NCI-H2107 treated with DMSO at 0.1 percent for 48 hours (cell line): ENCODE measurements around the gene HSPH1.

ENCODE experiments used
- DNase-seq: peaks from one replicate; lab custom pipeline; 2025; ENCODE audit not compliant: unreplicated experiment; lab: John Stamatoyannopoulos, UW

The HSPH1 gene

DNA sequence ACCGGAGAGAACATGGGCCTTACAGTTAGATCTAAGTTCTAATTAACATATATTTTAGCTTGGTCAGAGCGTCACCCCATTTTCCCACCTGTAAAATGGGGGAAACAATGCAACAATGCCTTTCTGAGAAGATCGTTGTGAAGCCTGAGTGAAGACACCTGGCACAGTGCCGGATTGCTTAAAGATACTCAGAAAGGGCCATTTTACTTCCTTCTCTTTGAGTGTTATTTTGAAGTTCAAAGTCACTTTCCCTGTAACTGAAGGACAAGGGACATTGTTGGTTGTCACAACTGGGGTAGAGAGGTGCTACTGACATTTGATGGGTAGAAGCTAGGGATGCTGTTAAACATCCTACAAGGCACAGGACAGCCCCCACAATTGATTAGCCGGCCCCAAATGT, 28.1 kb downstream of the HSPH1 start:
- no peak for DNase-seq

DNA sequence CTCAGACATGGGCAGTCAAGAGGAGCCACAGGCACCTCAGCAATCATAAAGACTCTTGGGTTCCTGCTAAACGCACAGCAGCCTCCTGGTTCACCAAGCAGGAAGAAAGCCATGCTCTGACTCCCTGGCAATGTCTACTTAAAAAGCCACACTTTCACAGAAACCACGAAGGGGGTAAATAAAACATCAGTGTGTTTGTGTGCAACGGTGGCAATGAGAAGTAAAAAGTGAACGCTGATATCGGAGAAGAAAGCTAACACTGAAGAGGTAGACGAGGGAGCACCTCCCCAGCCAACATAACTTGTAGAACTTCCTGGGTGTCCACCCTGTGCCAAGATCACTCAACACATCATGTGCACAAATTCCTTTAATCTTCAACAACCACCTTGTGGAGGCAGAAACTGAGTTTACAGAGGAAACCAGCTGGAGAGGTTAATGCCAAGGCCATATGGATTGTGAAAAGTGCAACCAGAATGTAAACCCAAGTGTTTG, 30.2 kb downstream of the HSPH1 start:
- peak; percentile 9 for DNase-seq

DNA sequence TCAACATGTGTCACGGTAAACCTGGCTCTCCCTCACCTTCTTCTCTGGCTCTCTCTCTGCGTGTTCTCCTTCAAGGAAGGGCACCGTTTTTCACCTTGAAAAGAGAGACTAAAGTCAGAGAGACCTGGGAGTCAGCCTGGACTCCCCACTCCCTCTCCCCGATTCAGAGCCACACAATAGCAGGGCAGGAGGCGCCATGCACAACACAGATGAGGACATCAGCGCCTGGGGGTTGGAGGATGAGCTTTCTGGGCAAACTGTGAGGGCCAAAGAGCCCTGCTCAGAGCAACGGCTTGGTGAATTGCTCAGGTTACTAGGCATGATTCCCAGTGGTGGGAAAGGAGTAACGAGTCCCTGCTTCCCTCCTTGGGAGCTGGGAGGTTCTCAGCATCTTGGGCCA, 32.3 kb downstream of the HSPH1 start:
- no peak for DNase-seq

DNA sequence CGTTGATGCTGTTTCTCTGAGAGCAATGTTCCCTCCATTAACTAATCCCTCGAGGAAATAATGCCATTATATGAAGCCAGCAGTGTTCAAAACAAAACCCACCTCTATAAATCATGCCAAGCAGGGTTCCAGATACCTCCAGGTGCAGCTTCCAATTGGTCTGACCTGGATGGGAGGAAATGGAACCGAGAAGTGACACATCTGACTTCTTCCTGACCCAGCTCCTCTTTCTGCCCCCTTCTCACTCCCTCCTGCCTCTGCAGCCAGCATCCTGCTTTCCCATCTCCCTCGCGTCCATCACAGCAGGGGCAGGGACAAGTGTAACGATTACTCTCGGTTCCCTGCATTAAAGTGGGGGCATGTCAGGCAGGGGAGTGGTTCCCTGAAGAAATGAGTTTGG, 37.5 kb downstream of the HSPH1 start:
- DNase-seq, result no peak

DNA sequence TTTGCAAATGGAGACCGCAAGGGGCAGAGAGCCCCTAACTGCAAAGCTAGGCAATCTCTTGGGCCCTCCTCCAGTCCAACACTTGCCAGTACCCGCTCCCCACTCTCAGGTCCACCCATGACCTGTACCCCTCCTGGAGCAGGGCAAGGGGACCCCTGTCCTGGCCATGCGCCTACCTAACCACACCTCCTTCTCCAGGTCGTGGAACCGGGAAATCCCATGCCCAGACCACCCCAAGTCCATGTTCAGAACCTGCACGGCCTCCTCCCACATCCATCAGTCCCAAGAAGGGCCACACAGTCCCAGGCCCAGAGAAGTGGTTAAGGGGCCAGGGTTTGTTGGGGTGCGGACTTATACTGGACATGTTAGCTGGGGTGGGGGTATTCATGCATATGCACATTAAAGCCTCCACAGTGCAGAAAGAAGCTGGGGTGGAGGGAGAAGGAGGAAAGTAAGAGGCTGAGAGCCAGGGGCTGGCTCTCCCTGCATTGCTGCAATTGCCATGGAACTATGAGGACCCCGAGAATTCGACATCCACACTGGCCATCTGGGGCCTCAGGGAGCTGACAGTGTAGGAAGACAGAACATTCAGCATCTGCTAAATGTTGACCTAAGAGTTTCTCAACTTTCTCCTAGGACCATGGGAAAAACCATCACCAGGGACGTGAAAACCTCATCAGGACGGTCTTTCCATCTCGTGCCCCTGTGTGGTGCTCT, 39.0 kb downstream of the HSPH1 start:
- DNase-seq, result no peak

DNA sequence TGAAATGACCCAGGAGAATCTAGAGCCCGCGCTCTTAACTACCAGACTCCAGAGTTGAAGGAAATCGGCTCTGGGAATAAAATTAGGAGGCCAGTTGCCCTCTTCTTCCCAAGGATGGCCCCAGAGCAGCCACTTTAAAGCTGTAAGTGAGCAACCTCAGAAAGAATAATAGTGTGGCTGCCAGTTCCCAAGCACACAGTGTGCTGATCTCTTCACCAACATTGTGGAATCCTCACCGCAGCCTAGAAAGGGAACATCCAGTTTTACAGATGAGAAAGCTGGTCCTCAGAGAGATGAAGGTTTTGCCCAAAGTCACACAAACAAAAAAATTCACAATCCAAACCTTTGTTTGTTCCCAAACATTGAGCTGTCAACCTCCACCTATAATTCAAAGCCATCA, 39.6 kb downstream of the HSPH1 start:
- DNase-seq, result no peak

DNA sequence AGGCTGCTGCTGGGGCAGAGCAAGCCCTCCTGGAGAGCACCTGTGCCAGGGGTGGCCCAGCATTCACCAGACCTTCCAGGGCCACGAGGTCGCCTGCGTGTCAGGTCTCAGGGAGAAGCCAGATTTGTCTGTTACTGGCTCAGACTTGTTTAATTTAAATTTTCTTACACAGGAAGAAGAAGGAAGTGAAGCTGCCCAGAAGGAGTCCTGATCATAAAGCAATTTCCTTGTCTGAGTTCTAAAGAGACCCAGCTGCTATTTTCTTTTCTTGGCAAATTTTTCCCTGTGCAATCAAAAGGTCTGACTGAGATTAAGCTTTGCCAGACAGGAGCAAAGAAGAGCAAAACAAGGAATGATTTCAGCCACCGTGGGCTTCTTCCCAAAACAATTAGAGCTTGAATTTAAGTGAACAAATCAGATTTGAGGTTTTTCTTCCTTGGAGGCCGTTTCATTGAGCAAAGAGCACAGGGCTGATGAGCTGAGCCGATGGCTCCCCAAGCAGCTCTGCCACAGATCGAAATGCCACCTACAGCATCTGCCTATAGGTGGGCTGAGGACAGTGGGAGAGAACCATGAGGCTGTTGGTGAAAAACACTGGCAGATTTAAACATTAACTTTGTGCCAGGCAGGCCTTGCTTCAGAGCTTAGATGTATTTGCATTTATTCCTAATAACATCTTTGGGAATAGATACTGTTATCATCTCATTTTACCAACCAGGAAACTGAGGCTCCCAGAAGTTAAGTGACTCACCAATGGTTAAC, 40.1 kb downstream of the HSPH1 start:
- no peak for DNase-seq

DNA sequence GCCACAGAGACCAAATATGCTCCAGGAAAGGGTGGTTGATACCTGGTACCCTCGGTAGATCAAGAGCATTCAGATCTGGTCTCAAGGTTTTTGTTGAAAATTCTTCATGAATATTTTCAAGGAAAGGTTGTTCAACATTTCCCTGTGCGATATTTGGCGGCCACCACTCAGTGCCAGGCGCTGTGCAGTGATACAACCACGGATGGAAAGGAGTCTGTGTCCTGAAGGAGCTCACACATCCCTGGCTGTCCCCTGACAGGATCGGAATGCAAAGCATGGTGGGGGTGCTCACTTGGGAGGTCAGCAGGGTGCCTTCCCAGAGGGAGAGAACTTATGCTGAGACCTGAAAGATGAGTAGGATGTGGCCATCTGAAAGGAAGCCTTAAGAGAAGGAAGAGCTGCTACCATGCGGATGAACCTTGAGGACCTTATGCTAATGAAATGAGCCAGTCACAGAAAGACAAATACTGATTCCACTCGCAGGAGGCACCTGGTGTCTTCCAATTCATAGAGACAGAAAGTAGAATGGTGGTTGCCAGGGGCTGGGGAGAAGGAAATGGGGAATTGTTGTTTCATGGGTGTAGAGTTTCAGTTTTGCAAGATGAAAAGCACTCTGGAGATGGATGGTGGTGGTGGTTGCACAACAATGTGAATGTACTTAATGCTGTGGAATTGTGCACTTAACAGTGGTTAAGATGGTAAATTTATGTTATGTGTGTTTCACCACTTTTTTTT, 41.6 kb downstream of the HSPH1 start:
- peak; percentile 83 for DNase-seq

DNA sequence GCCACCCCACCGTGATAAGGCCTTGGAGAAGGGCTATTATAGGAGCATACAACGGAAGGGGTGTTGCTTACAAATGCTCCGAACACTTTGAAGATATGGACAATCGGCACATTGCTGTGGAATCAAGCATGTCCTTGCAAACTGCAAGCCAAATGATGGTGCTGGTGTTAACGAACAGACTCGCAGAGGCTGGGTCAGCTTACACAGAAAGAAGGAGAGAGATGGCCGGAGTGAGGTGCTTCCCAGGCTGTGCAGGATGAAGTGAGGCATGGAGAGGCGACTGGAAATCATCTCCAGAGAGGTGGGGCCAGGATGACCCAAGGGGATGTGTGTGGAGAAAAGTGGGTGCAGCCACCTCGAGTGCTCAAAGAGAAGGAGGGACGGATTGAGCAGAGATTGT, 42.2 kb downstream of the HSPH1 start:
- no peak for DNase-seq

DNA sequence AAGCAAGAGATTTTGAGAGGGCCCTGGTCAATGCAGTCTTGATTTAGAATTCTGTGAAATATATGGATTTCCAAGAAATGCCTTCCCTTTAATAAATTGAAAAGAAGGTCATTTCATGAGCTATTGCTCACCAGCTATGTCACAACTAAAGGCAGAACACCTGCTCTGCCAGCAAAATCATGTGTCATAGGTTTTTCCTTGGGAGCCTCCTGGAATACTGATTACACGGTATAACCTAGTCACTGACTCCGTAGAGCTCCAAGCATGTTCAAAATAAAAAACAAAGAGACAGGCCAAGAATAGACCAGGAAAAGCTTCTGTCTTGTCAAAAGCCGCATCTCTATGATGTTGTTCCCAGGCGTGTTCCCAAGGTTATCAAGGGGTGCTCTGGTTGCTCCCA, 45.5 kb downstream of the HSPH1 start:
- DNase-seq, result no peak

DNA sequence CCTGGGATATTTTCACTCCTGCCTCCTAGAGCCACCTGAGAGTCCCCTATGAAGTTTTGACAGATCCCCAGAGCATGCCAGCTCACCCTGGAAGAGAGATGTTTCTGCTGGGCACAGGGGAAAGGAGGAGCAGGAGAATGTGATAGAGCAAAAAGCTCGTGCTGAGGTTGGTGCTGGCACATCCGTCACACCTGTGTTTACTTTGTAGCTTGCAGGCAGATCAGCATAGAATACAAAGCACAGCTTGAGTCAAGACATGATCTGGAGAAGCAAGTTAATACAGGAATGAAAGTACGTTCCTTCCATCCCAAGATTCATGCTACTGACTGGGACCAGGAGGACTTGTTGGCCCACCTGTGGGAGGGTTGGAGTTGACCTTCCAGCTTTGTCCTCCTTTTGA, 46.1 kb downstream of the HSPH1 start:
- no peak for DNase-seq

DNA sequence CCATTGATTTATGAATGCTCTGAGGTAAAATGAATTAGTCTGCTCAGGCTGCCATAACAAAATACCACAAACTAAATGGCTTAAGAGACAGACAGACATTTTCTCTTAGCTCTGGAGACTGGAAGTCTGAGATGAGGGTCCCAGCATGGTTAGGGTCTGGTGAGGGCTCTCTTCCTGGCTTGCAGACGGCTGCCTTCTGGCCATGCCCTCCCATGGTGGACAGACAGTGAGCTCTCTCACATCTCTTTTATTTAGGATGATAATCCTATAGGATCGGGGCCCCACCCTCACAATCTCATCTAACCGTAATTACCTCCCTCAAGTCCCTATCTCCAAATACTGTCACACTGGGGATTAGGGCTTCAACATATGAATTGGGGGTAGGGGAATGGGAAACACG, 47.1 kb downstream of the HSPH1 start:
- DNase-seq, result no peak

DNA sequence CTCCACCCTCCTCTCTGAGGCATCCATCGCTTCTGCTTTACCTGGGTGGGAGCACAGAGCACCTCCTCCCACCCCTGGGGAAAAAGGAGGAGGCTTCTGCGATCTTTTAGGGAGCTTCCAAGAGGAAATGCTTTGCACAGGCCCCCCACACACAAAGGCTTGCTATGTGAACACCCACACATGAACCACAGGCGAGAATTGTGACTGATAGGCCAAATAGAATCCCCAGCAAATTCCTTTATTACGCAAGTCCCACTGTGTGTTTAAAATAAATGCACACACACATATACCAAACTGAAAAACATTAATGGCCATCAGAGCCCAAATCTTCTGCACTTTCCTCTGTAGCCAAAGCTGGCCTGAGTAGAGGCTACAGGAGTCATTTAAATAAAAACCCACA, 50.6 kb downstream of the HSPH1 start:
- DNase-seq, result no peak

DNA sequence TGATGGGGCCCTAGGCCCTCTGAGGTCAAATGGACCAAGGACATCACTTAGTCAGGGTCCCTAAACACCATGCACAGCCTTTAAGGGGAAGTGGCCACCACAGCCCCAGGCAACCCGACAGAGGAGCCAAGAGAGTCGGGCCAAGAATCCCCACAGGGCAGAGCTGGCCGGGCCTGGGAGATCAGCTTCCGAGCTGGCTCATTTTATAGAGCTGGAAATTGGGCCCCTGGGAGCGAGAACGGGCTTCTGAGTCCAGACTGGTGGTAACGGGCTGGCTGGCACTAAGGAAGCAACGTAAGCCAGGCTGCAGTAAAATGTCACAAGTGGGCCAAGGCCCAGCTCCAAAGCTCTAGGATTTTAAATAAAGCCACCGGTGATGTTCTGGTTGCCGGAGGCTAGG, 51.1 kb downstream of the HSPH1 start:
- no peak for DNase-seq

DNA sequence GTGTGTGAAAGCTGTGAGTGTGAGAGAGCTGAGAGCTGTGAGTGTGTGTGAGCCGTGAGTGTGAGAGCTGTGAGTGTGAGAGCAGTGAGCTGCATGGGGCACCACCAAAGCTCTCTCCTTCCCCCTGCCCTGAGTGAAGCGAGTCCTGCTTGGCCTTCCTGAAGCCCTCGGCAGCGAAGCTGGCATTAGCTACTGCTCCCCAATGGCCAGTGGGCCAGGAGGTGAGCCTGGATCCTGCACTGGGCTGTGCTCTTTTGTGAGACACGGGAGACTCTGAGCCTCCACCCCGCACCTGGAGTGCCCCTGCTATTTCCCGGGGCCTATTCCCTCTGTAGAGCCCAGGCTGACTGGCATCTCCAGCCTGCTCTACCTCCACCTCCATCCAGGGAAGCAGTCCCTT, 51.5 kb downstream of the HSPH1 start:
- DNase-seq, result no peak

DNA sequence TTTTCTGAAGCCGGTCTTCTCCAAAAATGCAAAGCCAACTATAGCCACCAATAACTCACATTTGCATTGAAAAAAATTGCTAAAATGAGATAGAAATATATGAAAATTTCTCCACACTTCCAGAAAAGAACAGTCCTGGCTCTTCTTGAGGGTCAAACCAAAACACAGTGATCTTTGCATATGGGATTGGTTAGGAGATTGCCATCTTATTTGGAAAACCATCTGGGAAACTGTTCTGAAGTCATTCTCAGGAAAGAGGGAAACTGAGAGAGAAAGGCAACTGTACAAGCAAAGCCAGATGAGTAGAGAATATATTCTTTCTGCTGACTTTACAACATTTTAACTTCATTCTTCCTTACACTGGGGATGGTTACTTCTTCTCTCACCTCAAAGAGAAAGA, 54.6 kb downstream of the HSPH1 start:
- no peak for DNase-seq

DNA sequence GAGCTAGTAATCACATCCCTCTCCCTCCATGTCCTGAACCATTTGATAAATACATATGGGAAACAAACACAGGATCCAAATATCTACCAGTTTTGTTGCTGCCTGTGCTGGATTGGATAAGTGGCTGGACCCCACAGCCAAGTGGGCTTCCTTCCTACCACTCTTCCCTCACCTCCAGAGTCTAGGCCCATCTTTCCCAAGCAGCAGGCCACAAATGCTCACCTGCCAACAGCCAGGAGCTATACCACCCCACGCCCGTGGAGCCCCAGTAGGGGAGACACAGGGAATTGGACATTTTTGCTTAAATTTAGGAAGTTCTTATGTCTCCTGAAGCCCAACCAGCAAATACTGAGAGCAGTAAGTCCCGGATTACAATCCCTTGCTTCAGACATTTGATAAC, 55.8 kb downstream of the HSPH1 start:
- DNase-seq, result no peak

DNA sequence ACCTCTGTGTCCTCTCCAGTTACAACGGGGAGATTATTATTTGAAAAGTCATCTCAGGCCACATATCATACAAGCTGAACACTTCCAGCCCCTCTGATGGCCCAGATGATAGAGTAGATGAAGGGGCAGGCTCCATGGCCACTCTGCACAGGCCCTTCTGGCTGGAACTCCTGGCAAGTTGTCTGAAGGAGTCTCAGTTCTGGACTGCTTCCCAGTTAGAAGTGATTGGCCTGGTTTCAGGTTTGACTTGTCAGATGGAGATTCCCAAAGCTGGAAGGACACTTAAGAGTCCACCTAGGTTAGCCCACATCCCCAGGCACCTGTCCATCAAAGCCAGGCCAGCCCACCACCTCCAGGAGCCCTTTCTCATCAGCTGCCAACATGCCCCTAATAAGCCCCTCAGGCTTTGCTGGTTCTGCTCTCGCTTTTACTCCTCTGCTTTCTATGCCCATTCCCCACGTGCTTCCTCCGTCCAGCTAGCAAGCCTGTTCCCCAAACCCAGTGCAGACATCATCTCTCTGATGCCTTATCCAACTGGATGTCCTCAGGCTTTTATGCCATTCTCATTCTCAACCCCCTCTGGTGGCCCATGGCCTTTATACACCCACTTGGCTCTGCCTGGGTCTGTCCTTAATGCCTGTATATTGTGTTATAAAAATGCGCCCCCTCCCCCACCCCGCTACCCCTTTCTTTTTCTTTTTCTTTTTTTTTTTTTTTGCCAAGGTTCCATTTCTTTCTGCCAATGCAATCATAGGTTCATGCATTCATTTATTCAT, 56.5 kb downstream of the HSPH1 start:
- DNase-seq, result no peak

DNA sequence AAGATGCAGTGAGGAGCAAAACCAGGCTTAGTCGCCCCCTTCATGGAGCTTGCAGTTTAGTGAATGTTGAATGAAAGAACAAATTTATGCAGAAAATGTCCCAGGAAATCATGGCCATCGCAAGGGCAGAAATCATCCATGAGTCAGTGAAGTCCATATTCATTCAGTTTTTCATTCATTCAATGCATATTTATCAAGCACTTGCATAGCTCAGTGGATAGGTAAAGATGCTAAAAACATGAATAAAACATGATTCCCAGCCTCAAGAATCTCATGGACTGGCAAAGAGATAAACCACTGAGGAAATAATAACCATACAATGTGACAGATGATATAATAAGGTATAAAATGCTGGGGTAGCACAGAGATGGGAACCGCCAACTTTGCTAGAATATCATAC, 58.8 kb downstream of the HSPH1 start:
- DNase-seq, result no peak

DNA sequence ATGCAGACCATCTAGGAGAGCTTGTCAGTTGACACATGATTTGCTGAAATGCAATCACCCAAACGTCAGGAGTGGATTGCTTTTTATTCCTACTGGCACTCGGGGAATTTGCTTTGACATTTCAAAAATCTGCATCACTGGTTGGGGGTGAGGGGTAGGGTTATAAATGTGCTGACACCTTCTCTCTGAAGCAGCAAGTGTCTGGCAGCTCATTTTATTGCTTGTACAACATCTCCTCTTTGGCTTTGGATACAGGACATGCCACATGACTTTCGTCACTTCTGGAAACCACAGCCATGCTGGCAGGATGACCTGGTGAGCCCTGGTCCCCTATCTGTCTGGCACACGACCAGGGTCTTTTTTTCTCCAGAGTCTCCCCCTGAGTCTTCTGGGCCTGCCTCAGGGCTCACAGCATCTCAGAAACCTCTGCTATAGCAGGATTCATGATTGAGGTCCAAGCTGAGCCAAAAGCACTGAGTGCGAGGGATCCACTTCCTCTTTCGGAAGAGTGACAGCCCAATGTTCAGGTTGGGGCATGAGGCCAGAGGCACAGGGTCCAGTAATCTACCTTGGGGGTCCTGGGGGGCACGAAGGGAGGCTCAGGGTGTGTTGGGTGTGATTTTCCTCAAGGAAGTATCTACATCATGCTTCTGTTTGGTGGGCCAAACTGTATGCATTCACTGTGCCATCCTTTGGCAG, 60.1 kb downstream of the HSPH1 start:
- DNase-seq, result no peak

DNA sequence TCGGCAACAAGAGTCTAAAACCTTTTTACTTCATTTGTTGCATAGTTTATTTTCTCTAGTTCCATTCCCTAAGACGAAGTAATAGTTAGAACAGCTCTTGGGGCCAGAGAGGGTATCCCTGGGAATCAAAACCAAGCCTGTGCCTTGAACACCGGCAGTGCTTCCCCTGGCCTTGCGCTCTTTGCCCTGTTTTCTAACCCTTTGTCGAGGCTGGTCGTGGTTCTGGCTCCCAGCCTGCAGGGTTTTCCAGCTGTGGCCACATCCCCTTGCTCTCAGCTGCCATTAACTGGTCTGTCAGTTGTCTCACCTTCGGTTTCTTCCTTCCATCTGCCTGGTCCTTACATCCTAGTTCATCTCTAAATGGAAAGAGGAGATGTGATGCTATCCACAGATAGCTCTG, 61.0 kb downstream of the HSPH1 start:
- no peak for DNase-seq
